Kidney (tissue), 14 donors: Measurements from ENCODE around the gene GUCA2B. TPM values are rescaled to one million over a fixed set of nuclear protein-coding genes. Genes with fewer than 3 reads are reported as not detected.

Experiments
- DNase-seq, 5 donors: peaks; one replicate each; pipeline ENCODE4 v3.0.0-alpha.2; 2013 to 2020
- FAIRE-seq: peaks from 2 replicates; lab custom pipeline; 2012; peaks lifted over from hg19 to GRCh38; lab: Jason Lieb, UNC
- H3K27ac ChIP-seq, 2 donors: one replicate each; pipeline ENCODE4 v1.7.0; 2013; ENCODE audit warnings: low read depth in 2 of 2, low read length in 2 of 2, inconsistent platforms in 1 of 2
- H3K27me3 ChIP-seq: one replicate; pipeline ENCODE4 v1.7.1; 2013; ENCODE audit warnings: low read length, inconsistent platforms; ENCODE audit not compliant: control insufficient read depth, insufficient read depth
- H3K36me3 ChIP-seq, 3 donors: one replicate each; pipeline versions ENCODE4 v1.7.0 to v1.7.1; 2013; ENCODE audit warnings: low read length in 3 of 3, control low read depth in 1 of 3, inconsistent platforms in 1 of 3; ENCODE audit not compliant: insufficient read depth in 3 of 3, control insufficient read depth in 2 of 3
- H3K4me1 ChIP-seq, 3 donors: one replicate each; pipeline versions ENCODE4 v1.7.0 to v1.7.1; 2013; ENCODE audit warnings: low read length in 3 of 3, inconsistent platforms in 1 of 3, low read depth in 1 of 3; ENCODE audit not compliant: control insufficient read depth in 2 of 3, insufficient read depth in 2 of 3
- H3K4me3 ChIP-seq, 3 donors: one replicate each; pipeline versions ENCODE4 v1.7.0 to v1.8.1; 2013; ENCODE audit warnings: low read length in 3 of 3, control low read depth in 1 of 3, inconsistent platforms in 1 of 3
- H3K9ac ChIP-seq, 3 donors: one replicate each; pipeline versions ENCODE4 v1.7.0 to v1.7.1; 2013; ENCODE audit warnings: low read length in 3 of 3, control low read depth in 1 of 3, inconsistent platforms in 1 of 3
- H3K9me3 ChIP-seq, 3 donors: one replicate each; pipeline versions ENCODE4 v1.7.0 to v1.7.1; 2013; ENCODE audit warnings: low read length in 3 of 3, control low read depth in 1 of 3, inconsistent platforms in 1 of 3; ENCODE audit not compliant: control insufficient read depth in 2 of 3, insufficient read depth in 1 of 3
- CTCF ChIP-seq: IDR thresholded peaks from 3 replicates; pipeline ENCODE4 v1.5.1; 2012; ENCODE audit warnings: mild to moderate bottlenecking, moderate library complexity, borderline replicate concordance; ENCODE audit not compliant: insufficient read depth; ENCODE audit errors: extremely low read depth
- intact Hi-C: fragments of 100-400 bp; cut with DNase I; formaldehyde crosslinking; loops from one replicate; pipeline ENCODE4 v1.11.1; 2022
- polyA plus RNA-seq: library from polyadenylated mRNA; stranded (reverse); fragments of 350-450 nt; fragmentation: Illumina TruSeq; extraction: RNeasy Lipid Tissue Mini Kit (QIAGEN cat#74804); gene quantifications from one replicate; pipeline ENCODE4 v1.2.3, GENCODE V29; 2014; ENCODE audit warnings: low read depth, low replicate concordance; ENCODE audit not compliant: insufficient read depth
- total RNA-seq: library from RNA; stranded (reverse); fragmentation: NEBNext Ultra II Directional; extraction: Animal tissue kit (Norgen Biotek cat#: 25700); gene quantifications from one replicate; pipeline ENCODE4 v1.2.1, GENCODE V29; 2021
- donor health status: control.
- donor health status: control.
- donor health status: control.
- donor health status: control.
- donor health status: control.
- donor health status: DM: yes; HTN: yes; CAD: no.
- donor health status: Normal renal cell carcinoma (clear cell type).

Gene GUCA2B
- total and polyA plus RNA-seq, 2 donors from 2014 or later: not detected

DNA sequence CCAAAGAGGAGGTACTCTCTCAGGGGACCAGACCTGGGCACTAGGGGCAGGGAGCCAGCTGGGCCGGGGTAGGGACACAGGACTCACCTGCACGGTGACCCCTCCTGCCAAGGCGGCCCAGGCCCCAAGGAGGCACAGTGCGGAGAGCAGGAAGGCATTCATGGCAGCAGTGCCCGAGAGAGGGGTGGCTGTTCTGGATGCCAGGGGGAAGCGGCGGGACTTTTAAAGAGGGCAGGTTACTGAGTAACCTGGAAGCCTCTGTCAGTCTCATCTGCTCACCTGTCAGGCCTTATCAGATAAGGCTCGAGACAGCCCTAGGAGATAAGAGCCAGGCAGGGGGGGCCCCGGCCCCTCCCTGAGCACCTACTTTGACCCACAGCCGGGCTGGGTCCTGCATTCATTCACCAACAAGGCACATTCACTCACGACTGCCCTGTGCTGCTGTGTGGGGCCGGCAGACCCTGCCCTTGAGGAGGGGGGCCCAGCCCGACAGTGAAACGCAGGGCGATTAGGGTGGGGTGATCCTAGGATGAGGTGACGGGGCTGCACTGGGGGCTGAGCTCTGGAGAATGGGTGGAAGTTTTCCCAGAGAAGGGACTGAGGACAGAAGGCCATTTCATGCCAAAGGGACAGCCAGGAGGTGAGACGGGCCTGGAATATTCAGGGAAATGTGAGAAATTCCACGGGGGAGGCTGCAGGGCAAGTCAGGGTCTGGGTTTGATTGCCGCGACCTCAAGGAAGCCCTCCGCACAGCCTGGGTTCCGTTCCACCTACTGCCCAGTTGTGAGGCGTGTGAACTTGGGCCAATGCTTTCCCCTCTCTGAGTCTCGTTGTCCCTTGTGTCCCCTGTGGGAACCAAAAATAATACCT is 11.6 kb downstream of the GUCA2B start, which contains the start of gene GUCA2A:
GUCA2A (minus strand) TSS at position 195 of the 870 bp plus-strand sequence; CDS start at position 162, 33 bp downstream.
- intact Hi-C loops: no loop called here
- H3K4me1 ChIP-seq: peaks cover 0 to 7% (median 2%) of the 10 kb centered on the region in 3 donors
- H3K27ac ChIP-seq: no peak within 1 kb of the TSS
- no peak within 1 kb of the TSS for H3K4me3 ChIP-seq
- H3K36me3 ChIP-seq: no peaks in the 10 kb centered on the region
- no peak for TF ChIP-seq CTCF
- DNase-seq: peak in 1 of 5 donors; percentile 70
- no peak within 1 kb of the TSS for H3K9ac ChIP-seq
- H3K27me3 ChIP-seq: no peaks in the 10 kb centered on the region
- H3K9me3 ChIP-seq: peaks cover 0 to 7% (median 0%) of the 10 kb centered on the region in 3 donors
- FAIRE-seq: no peak

GRCh38 chr1:42165511-42166210 is 12.5 kb downstream of the GUCA2B start:
- DNase-seq: peak; percentile 50 to 90 (median 75)
- no peak overlapping the region for H3K27ac ChIP-seq
- H3K27me3 ChIP-seq: no peaks in the 10 kb centered on the region
- peaks cover 0 to 7% (median 2%) of the 10 kb centered on the region in 3 donors for H3K4me1 ChIP-seq
- no peaks in the 10 kb centered on the region for H3K36me3 ChIP-seq
- no peak overlapping the region for H3K9ac ChIP-seq
- peaks cover 0 to 6% (median 0%) of the 10 kb centered on the region in 3 donors for H3K9me3 ChIP-seq
- H3K4me3 ChIP-seq: no peak overlapping the region
- TF ChIP-seq CTCF: no peak
- intact Hi-C loops: no loop called here
- FAIRE-seq: no peak

DNA sequence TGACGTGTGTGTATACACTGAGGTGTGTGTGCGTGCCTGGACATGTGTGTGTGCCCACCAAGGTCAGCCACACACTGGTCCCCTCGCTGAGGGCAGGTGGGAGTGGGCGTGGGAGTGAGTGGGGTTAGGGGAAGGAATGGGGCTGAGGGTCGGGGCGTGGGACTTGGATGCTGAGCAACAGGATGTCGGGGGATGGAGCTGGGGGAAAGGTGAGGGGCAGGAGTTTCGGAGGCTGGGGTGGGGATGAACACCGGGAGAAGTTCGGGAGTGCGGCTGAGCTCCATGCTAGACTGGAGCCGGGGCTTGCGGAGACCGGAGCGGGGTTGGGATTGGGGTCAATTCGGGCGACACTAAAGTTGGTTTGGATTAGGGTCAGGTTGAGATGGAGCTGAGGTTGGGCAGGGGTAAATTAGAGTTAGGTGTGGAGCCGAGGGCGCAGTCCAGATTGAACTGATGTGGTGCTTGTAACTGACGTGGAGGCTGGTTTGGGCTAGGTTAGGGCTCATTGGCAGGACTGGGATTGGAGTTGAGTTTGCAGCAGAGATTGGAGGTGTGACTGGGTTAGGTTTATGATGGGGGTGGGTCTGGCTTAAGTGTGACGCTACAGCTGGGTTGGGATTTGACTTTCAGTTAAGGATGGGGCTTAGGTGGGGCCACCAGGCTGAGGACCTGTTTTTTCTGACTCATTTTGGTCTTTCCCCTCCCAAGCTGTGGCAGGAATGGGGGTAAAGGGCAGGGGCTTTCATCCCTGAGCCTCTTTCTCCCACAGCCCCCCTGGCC is 14.6 kb downstream of the GUCA2B start:
- peak in 1 of 5 donors; percentile 5 for DNase-seq
- Histone ChIP-seq H3K9me3 (no peaks in the 10 kb centered on the region), H3K4me1 (peaks cover 2 to 15% (median 3%) of the 10 kb centered on the region in 3 donors), H3K36me3 (no peaks in the 10 kb centered on the region), H3K9ac (no peak overlapping the region), H3K4me3 (no peak overlapping the region), H3K27me3 (no peaks in the 10 kb centered on the region), H3K27ac (no peak overlapping the region)
- intact Hi-C loops: no loop called here
- FAIRE-seq: no peak
- TF ChIP-seq CTCF: no peak
